Thymus (tissue), 11 donors: ENCODE measurements around the gene UBL4B. TPM values are rescaled to one million over a fixed set of nuclear protein-coding genes. Genes with fewer than 3 reads are reported as not detected.
"Not testable (repeated sequence)": the region's sequence is repeated elsewhere in the genome, so short reads cannot be mapped to it uniquely, and the experiment has no call there.

Experiments used
- DNase-seq, 9 donors: peaks; one replicate each; pipeline ENCODE4 v3.0.0-alpha.2; 2013; ENCODE audit warnings: low spot score in 9 of 9, low read depth in 6 of 9, missing footprints in 1 of 9
- H3K27ac ChIP-seq, 2 donors: one replicate each; pipeline ENCODE4 v1.5.1; 2013; ENCODE audit warnings: control low read depth in 1 of 2, low read depth in 1 of 2, low read length in 1 of 2, mild to moderate bottlenecking in 1 of 2, moderate library complexity in 1 of 2
- H3K27me3 ChIP-seq, 2 donors: one replicate each; pipeline ENCODE4 v1.5.1; 2013; ENCODE audit warnings: low read length in 1 of 2; ENCODE audit not compliant: control insufficient read depth in 2 of 2, insufficient read depth in 1 of 2
- H3K36me3 ChIP-seq, 2 donors: one replicate each; pipeline ENCODE4 v1.5.1; 2013; ENCODE audit warnings: low read length in 1 of 2, mild to moderate bottlenecking in 1 of 2, moderate library complexity in 1 of 2; ENCODE audit not compliant: control insufficient read depth in 2 of 2, insufficient read depth in 2 of 2
- H3K4me1 ChIP-seq, 2 donors: one replicate each; pipeline ENCODE4 v1.5.1; 2013; ENCODE audit warnings: low read length in 2 of 2; ENCODE audit not compliant: control insufficient read depth in 2 of 2, insufficient read depth in 2 of 2
- H3K4me3 ChIP-seq, 2 donors: one replicate each; pipeline ENCODE4 v1.5.1; 2013; ENCODE audit warnings: low read length in 2 of 2, control low read depth in 1 of 2, mild to moderate bottlenecking in 1 of 2
- H3K9me3 ChIP-seq, 2 donors: one replicate each; pipeline ENCODE4 v1.5.1; 2013; ENCODE audit warnings: low read length in 1 of 2, mild to moderate bottlenecking in 1 of 2; ENCODE audit not compliant: control insufficient read depth in 2 of 2, insufficient read depth in 1 of 2
- WGBS: extraction: QIAGEN DNeasy Blood & Tissue Kit; methylation state at CpG from one replicate; pipeline ENCODE4 v1.1.7; 2013; 5-methylcytosine and 5-hydroxymethylcytosine counted together
- polyA plus RNA-seq: library from polyadenylated mRNA; stranded (reverse); fragments of 200-250 nt; gene quantifications from one replicate; pipeline ENCODE4 v1.2.3, GENCODE V29; 2013
- total RNA-seq: library from RNA; stranded (reverse); fragments of 120-200 nt; gene quantifications from one replicate; pipeline ENCODE4 v1.2.4, GENCODE V29; 2013
- donor health status: healthy.

Gene UBL4B
- total and polyA plus RNA-seq, 2 donors, result 0.11 TPM; not detected in 1

DNA sequence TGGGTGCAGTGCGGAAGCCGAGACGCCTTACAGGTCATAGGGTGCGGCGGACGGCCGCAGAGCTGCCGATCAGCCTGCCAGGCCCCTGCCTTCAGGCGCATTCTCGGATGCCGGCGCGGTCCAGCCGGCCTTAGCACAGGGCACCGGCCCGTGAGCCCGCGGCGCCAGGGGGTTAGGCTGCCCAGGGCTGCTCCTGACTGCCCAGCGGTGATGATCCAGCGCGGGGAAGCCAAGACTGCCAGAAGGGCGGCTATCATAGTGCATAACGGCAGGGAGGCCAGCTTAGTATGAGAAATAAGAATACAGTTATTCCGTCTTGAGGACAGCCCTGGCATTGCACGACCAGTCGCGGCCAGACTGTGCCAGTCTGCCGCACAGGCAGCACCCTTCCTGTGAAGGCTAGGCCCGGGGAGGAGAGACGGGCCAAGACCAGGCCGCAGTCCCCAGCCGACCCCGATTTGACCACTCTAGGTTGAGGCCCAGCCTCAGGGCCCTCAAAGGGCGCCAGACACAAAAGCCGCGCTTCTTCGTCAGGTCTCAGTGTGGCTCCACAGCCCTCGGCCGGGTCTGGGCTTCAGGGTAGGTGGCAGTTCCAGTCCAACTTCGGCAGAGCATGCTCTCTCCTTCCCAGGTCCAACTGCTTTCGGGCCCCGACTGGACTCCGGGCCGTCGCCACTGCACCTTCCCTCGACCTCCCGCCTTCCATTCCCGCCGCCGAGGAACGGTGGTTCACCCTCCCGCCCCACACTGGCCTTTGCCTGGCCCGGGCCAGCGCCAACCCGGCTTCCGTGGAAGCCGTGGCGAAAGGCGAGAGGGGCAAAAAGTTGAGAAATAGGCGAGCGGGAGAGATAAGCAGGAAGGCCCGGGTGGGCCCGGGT is 42.6 kb upstream of the UBL4B start:
- H3K27ac ChIP-seq, result no peak overlapping the region
- 10% methylated on average over 64 of the region's 64 CpGs for WGBS
- peak in 1 of 9 donors; percentile 7 for DNase-seq
- H3K4me1 ChIP-seq, result peaks cover 0 to 9% of the 10 kb centered on the region in 2 donors
- H3K27me3 ChIP-seq, result peaks cover 74 to 96% of the 10 kb centered on the region in 2 donors
- H3K36me3 ChIP-seq, result no peaks in the 10 kb centered on the region
- H3K9me3 ChIP-seq, result peaks cover 3% of the 10 kb centered on the region in 2 donors
- no peak overlapping the region for H3K4me3 ChIP-seq

DNA sequence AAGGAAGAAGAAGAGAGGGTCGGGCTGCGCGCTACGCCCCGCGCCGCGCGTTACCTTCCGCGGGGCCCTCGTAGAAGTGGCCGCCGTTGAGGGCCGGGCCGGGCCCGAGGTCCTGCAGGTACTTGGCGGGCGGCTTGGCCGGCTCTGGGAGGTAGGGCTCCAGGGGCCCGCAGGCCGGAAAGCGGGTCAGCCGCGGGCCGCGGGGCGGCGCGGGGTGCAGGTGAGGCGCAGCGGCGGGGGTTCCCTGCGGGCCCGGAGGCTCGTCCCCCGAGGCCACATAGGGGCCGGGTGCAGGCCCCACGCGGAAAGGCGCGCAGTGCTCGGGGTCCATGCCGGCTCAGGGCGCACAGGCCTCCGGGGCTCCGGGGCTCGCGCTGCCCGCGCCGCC is 42.0 kb upstream of the UBL4B start:
- no peaks in the 10 kb centered on the region for H3K36me3 ChIP-seq
- no peak for DNase-seq
- H3K9me3 ChIP-seq, result peaks cover 3% of the 10 kb centered on the region in 2 donors
- 3% methylated on average over 52 of the region's 52 CpGs for WGBS
- H3K27ac ChIP-seq, result no peak overlapping the region
- no peak overlapping the region for H3K4me3 ChIP-seq
- peaks cover 0 to 9% of the 10 kb centered on the region in 2 donors for H3K4me1 ChIP-seq
- H3K27me3 ChIP-seq, result peaks cover 70 to 94% of the 10 kb centered on the region in 2 donors

DNA sequence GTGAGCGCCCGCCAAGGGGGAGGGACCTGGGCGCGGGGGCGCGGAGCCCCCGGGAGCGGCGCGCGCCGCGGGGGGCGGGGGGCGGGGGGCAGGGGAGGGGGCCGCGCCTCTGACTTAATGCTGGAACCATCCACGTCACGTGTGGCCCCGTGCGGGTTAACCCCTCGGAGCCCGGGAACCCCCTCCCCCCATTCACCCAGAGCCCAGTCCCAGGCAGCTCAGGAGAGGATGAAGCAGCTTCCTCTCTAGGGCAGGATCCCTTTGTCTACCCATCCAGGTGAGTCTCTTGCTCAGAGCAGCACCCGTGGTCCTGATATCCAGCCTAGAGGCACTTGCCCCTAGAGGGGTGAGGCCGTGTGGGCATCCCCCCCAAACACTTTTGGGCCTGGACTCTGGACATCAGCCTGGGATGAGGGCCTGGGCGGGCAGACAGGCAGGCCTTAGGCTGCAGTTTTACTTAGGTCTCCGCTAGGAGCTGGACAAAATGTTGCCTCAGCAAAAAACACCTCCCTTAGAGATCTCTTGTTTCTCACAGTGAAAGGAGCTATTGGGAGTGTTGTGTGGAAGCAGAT is 41.5 kb upstream of the UBL4B start, which contains the start of gene ALX3:
TSS of gene ALX3 (minus strand) at position 2 of the 572 bp plus-strand sequence. CDS start 60 bp downstream, outside the sequence.
- no peak within 1 kb of the TSS for H3K27ac ChIP-seq
- DNase-seq, result no peak
- H3K36me3 ChIP-seq, result no peaks in the 10 kb centered on the region
- H3K9me3 ChIP-seq, result peaks cover 3% of the 10 kb centered on the region in 2 donors
- peaks cover 0 to 9% of the 10 kb centered on the region in 2 donors for H3K4me1 ChIP-seq
- H3K27me3 ChIP-seq, result peaks cover 70 to 92% of the 10 kb centered on the region in 2 donors
- no peak within 1 kb of the TSS for H3K4me3 ChIP-seq
- 14% methylated on average over 27 of the region's 27 CpGs for WGBS

DNA sequence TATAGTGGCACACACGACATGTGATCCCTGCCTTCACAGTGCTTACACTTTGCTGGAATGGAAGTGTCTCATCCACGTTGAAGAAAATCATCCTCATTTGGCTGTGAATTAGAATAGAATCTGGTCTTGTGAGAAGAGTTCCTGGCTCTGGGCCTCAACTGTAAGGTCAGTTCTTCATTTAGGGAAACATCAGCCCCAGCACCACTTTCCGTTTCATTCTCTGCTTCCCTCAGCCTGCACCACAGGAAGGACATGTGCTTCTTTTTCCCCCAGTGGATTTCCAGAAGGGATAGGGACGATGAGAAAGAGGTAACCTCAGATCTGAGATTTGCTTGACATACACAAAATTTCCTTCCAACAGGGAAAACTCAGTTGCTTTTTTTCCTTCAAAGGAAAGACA is 38.1 kb upstream of the UBL4B start:
- peaks cover 42 to 86% of the 10 kb centered on the region in 2 donors for H3K27me3 ChIP-seq
- no peak overlapping the region for H3K4me3 ChIP-seq
- DNase-seq, result no peak
- WGBS, result 72% methylated on average over 4 of the region's 4 CpGs
- no peaks in the 10 kb centered on the region for H3K36me3 ChIP-seq
- H3K9me3 ChIP-seq, result peaks cover 0 to 2% of the 10 kb centered on the region in 2 donors
- no peak overlapping the region for H3K27ac ChIP-seq
- no peaks in the 10 kb centered on the region for H3K4me1 ChIP-seq

DNA sequence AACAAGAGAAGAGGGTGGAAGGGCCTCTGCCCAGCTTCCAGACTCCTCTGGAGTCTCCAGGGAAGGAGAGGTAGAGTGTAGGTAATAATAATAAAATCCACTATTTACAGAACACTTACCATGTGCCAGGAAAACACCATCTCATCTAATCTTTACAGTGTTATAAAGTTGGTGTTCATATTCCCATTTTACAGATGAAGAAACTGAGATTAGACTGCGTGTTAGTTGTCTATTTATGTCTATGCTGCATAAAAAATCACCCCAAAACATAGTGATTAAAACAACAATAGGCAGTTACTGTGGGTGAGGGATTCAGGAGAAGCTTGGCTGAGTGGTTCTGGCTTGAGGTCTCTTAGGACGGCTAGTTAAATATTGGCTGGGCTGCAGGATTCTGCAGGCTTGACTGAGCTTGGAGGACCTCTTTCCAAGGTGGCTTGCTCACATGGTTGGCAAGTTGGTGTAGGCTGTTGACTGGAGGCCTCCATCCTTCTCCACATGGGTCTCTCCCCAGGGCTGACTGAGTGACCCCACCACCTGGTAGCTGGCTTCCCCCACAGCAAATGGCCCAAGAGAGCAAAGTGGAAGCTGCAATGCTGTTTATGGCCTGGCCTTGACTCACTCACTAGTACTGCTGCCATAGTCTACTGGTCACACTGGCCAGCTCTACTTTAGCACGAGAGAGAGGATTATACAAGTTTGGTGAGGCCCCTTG is 35.3 kb upstream of the UBL4B start:
- DNase-seq, result no peak
- H3K4me1 ChIP-seq, result no peaks in the 10 kb centered on the region
- no peak overlapping the region for H3K27ac ChIP-seq
- H3K4me3 ChIP-seq, result no peak overlapping the region
- no peaks in the 10 kb centered on the region for H3K36me3 ChIP-seq
- no peaks in the 10 kb centered on the region for H3K9me3 ChIP-seq
- peaks cover 20 to 84% of the 10 kb centered on the region in 2 donors for H3K27me3 ChIP-seq
- WGBS, result 90% methylated on average over 3 of the region's 3 CpGs

DNA sequence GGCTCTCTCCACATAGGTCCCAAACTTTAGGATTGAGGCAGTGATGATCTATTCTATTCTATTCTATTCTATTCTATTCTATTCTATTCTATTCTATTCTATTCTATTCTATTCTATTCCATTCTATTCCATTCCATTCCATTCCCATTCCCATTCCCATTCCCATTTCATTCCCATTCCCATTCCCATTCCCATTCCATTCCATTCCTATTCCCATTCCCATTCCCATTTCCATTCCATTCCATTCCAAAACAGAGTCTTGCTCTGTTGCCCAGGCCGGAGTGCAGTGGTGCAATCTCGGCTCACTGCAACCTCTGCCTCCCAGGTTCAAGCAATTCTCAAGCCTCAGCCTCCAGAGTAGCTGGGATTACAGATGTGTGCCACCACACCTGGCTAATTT is 32.2 kb upstream of the UBL4B start:
- not testable (repeated sequence) for H3K4me3 ChIP-seq, H3K9me3 ChIP-seq, DNase-seq, H3K36me3 ChIP-seq, H3K27ac ChIP-seq
- Histone ChIP-seq H3K4me1 (peaks cover 0 to 15% of the 10 kb centered on the region in 2 donors), H3K27me3 (peaks cover 30 to 88% of the 10 kb centered on the region in 2 donors)
- 97% methylated on average over 2 of the region's 2 CpGs for WGBS

DNA sequence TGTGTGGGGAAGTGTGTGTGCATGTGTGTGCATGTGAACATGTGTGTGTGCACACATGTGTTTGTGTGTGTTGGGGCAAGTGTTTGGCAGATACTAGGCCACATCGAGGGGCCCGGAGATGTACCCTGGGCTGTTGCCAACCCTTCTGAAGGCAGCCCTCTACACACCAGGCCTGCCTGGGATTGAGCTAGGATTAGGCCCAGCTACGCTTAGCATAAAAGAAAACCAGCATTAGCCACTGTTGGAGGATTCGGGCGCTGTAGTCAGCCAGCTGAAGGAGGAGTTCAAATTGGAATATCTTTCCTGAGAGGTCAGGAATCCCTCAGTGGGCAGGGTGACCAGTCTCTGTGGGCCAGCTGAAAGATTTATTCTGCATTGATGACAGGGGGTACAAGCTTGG is 31.2 kb upstream of the UBL4B start:
- Histone ChIP-seq H3K27ac (no peak overlapping the region), H3K4me1 (peaks cover 0 to 15% of the 10 kb centered on the region in 2 donors), H3K9me3 (no peaks in the 10 kb centered on the region), H3K27me3 (peaks cover 38 to 89% of the 10 kb centered on the region in 2 donors), H3K36me3 (no peaks in the 10 kb centered on the region), H3K4me3 (no peak overlapping the region)
- DNase-seq, result no peak
- 96% methylated on average over 5 of the region's 5 CpGs for WGBS

DNA sequence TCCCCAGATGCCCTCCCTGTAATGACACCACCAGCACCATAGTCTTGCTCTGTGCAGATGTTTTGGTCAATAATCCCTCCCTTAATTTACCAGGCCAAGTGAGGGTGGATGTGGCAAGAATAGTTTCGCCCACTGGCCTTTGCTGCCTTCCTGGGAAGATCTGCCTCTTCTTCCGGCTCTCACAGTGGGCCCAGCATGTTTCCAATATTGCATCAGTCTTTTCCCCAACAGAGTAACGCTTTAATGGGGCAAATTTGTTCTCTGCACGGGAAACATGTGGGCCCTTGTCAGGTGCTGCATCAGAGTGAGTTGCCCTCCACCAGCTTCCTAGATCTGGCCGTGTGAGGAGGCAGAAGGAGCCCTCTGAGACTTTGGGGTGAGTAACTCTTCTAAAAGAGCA is 29.8 kb upstream of the UBL4B start:
- Histone ChIP-seq H3K4me3 (no peak overlapping the region), H3K27me3 (peaks cover 47 to 90% of the 10 kb centered on the region in 2 donors), H3K36me3 (no peaks in the 10 kb centered on the region), H3K4me1 (peaks cover 0 to 15% of the 10 kb centered on the region in 2 donors), H3K27ac (no peak overlapping the region), H3K9me3 (no peaks in the 10 kb centered on the region)
- 84% methylated on average over 5 of the region's 5 CpGs for WGBS
- no peak for DNase-seq
